HG02943 (cell line): ENCODE measurements around the gene WDR76.

ENCODE experiments used
- ATAC-seq: cut with Tn5 transposase; IDR thresholded peaks from one replicate; pipeline ENCODE4 v1.9.1; 2021; ENCODE audit warnings: mild to moderate bottlenecking, low read depth, moderate library complexity; ENCODE audit not compliant: unreplicated experiment

Gene WDR76

GRCh38 chr15:43873651-43874050 is 46.8 kb downstream of the WDR76 start:
- ATAC-seq = no peak

- ATAC-seq = no peak
These were observed 50.1 kb downstream of the WDR76 start for GRCh38 chr15:43876872-43877271.

GRCh38 chr15:43877371-43877770 is 50.6 kb downstream of the WDR76 start:
- no peak for ATAC-seq

GRCh38 chr15:43878446-43878845 is 51.6 kb downstream of the WDR76 start:
- ATAC-seq = no peak

- no peak for ATAC-seq
These were observed 52.9 kb downstream of the WDR76 start for GRCh38 chr15:43879386-43880355.

- no peak for ATAC-seq
These were observed 53.8 kb downstream of the WDR76 start for GRCh38 chr15:43880406-43881194.

GRCh38 chr15:43881245-43881644 is 54.4 kb downstream of the WDR76 start:
- ATAC-seq = no peak

- no peak for ATAC-seq
These were observed 55.1 kb downstream of the WDR76 start for GRCh38 chr15:43881944-43882343.

- no peak for ATAC-seq
These were observed 56.8 kb downstream of the WDR76 start for GRCh38 chr15:43883571-43883970.

GRCh38 chr15:43886558-43886957 is 59.8 kb downstream of the WDR76 start:
- ATAC-seq = no peak

GRCh38 chr15:43887901-43888300 is 61.1 kb downstream of the WDR76 start:
- no peak for ATAC-seq

GRCh38 chr15:43889042-43889441 is 62.2 kb downstream of the WDR76 start:
- no peak for ATAC-seq

GRCh38 chr15:43893956-43894355 is 67.2 kb downstream of the WDR76 start:
- no peak for ATAC-seq

- no peak for ATAC-seq
These were observed 68.8 kb downstream of the WDR76 start for GRCh38 chr15:43895586-43895985.

GRCh38 chr15:43896543-43896942 is 69.7 kb downstream of the WDR76 start:
- no peak for ATAC-seq

GRCh38 chr15:43898891-43899290 is 72.1 kb downstream of the WDR76 start:
- ATAC-seq = no peak

- no peak for ATAC-seq
These were observed 73.1 kb downstream of the WDR76 start for GRCh38 chr15:43899928-43900327.

- ATAC-seq = no peak
These were observed 74.2 kb downstream of the WDR76 start for GRCh38 chr15:43900996-43901395.

- ATAC-seq = no peak
These were observed 74.7 kb downstream of the WDR76 start for GRCh38 chr15:43901495-43901894.

- ATAC-seq = no peak
These were observed 77.1 kb downstream of the WDR76 start for GRCh38 chr15:43903864-43904290.

GRCh38 chr15:43905755-43906154 is 79.0 kb downstream of the WDR76 start:
- ATAC-seq = no peak
